Coronary artery (tissue), 2 donors: ENCODE measurements around the gene TSSC4.

Experiments
- DNase-seq: peaks from one replicate; pipeline ENCODE4 v3.0.0-alpha.2; 2017; ENCODE audit warnings: low spot score
- H3K27ac ChIP-seq, 2 donors: fragments of 200-600 bp; sonication (generic); one replicate each; pipeline ENCODE4 v1.5.1; 2016 to 2019
- H3K4me3 ChIP-seq: fragments of 200-600 bp; sonication (generic); 2 replicates; pipeline ENCODE4 v1.5.1; 2016; ENCODE audit warnings: mild to moderate bottlenecking, moderate library complexity
- TF ChIP-seq, protein P1 (sequence below): fragments of 200-600 bp; sonication (generic); IDR thresholded peaks from one replicate; pipeline ENCODE4 v1.5.1; 2019; ENCODE audit warnings: antibody characterized with exemption

The TSSC4 gene

DNA sequence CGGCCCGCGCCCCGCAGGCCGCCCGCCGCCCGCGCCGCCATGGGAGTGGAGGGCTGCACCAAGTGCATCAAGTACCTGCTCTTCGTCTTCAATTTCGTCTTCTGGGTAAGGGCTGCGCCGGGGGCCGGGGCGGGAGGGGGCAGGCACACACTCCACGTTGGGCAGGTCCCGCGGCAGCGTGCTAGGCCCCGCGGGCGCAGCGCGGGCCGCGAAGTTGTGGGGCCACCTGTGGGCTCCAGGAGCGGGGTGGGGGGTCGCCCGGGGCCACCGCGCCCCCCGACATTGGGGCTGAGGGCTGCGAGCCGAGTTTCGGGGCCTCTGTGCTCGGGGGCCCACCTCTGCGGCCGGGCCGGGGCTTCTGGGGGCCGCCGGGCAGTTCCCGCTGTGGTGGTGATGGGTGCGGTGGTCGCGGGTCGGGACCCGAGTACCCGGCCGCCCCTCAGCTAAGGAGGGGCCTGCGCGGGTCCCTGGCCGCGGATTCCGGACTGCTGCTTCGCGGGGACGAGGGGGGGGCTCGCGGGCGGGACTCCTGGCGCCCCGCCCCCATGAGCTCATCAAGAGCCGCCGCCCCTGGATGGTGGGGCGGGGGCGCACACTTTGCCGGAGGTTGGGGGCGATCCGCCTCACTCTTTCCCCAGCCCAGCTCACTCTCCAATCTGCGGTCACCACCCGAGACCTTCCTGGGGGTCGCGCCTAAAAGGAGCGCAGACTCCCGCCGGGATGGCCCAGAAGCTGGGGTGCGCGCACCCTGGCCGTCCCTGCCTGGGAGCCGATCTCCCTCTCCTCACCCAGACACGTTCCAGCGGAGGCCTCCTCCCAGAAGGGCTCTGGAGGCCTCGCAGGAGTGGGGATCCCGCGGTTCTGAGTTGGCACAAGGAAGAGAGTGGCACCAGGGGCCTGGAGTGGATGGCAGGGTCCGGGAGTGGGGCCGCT is 22.8 kb upstream of the TSSC4 start:
- Histone ChIP-seq H3K27ac (peak overlapping the region; percentile 95 to 100), H3K4me3 (peak overlapping the region; percentile 84)
- TF ChIP-seq, protein P1, sequence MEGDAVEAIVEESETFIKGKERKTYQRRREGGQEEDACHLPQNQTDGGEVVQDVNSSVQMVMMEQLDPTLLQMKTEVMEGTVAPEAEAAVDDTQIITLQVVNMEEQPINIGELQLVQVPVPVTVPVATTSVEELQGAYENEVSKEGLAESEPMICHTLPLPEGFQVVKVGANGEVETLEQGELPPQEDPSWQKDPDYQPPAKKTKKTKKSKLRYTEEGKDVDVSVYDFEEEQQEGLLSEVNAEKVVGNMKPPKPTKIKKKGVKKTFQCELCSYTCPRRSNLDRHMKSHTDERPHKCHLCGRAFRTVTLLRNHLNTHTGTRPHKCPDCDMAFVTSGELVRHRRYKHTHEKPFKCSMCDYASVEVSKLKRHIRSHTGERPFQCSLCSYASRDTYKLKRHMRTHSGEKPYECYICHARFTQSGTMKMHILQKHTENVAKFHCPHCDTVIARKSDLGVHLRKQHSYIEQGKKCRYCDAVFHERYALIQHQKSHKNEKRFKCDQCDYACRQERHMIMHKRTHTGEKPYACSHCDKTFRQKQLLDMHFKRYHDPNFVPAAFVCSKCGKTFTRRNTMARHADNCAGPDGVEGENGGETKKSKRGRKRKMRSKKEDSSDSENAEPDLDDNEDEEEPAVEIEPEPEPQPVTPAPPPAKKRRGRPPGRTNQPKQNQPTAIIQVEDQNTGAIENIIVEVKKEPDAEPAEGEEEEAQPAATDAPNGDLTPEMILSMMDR = no peak
- DNase-seq = no peak

DNA sequence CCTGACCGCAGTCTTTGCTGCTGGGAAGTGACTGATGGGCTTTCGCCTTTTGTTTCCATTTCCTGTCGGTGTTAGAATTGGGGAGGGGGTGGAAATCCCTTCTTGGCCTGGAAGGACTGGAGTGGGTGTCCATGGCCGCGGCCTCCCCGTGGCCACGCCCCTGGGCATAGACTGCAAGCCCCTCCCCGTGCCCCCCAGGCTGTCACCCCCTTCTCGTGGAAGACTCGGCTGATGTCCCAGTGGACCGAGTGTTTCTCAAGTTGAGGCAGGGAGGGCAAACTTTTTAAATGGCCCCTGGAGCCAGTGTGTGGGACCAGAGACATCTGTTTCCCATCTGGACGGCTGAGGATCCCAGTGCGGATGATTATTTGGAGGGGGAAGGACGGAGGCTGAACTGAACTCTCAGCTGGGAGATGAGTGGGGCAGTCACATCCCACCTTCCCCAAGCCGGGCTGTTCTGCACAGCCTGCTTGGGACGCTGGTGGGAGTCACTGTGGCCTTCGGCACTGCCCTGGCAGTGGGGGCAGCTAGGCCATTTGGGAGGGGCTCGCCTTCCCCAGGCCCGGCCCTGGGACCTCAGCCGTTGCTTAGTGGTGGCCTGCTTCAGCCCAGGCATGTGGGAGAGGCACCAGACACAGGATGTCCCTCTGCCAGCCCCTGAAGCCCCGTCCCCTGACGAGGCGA is 21.9 kb upstream of the TSSC4 start:
- peak overlapping the region; percentile 84 for H3K4me3 ChIP-seq
- peak overlapping the region; percentile 95 to 100 for H3K27ac ChIP-seq
- TF ChIP-seq, protein P1 = no peak
- DNase-seq = no peak

DNA sequence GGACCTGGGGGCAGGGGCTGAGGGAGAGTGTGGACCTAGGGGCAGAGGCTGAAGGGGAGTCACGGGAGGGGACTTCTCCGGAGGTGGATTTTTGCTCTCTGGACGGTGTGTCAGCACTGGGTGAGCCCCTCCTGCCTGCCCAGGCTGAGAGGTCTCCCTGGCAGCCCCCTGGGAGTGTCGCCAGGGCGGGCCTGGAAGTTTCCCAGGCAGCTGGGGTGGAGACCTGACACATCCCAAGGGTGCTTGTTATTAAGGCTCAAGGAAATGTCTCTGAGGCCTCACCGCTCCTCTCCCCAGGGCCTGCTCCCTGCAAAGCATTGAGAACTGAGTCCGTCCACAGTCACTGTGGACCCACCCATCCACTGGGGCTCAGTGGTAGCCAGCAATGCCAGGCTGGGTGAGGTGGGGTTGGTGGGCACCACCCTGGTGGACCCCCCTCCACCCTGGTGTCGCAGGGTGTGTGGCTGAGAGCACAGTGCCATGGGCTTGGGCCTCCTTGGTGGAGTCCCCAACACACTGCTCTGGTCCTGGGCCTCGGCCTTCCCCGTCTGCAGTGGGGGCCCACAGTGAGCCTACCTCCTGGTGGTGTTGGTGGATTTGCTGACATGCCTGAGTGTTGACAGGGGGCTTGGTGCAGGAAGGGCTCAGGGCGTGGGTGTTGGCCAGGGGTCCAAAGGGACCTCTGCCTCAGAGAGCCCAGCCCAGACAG is 20.9 kb upstream of the TSSC4 start:
- DNase-seq = no peak
- peak overlapping the region; percentile 84 for H3K4me3 ChIP-seq
- TF ChIP-seq, protein P1 = no peak
- H3K27ac ChIP-seq = peak overlapping the region; percentile 95 to 100

DNA sequence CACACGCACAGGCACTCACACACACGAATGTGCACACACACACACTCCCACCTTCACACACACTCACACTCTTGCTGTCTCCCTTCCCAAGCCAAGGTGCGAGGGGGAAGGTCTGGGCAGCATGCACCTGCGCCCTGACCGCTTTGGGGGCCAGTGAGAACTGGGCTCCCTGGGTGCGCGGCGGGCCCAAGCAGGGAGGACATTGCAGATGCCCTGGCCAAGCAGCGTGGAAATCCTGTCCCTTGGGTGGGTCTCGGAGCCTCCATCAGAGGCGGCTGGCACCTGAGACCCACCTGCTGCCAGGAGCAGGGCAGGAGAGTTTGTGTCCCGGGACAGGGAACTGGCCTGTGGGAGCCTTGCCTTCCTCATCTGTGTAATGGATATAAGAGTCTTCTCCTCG is 20.2 kb upstream of the TSSC4 start:
- TF ChIP-seq, protein P1 = no peak
- DNase-seq = no peak
- Histone ChIP-seq H3K27ac (peak overlapping the region; percentile 95 to 100), H3K4me3 (peak overlapping the region; percentile 84)

DNA sequence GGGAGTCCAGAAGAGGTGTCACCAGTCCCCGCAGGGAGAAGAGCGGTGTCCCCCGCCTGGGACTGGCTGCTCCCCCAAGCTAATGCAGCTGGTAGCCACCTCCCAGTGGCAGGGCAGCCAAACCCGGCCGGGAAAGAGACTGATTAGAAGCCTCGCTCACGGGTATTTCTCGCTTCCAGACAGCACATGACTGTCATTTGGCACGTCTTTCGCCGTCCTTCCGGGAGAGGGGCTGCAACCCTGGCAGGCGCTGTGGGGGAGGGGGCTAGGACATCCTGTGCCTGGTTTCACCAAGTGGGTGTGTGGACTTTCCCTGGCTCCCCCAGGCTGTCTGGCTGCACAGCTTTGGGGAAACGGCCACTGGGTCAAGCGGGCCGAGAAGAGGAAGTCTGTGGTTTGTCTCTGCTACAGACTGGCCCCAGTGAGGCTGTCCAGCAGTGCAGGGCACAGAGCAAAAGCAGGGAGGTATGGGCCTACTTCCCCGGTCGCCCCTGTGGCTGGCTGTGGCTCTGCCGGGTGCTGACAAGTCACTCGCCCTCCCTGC is 19.7 kb upstream of the TSSC4 start:
- TF ChIP-seq, protein P1 = no peak
- DNase-seq = peak; percentile 80
- Histone ChIP-seq H3K4me3 (peak overlapping the region; percentile 84), H3K27ac (peak overlapping the region; percentile 95 to 100)

DNA sequence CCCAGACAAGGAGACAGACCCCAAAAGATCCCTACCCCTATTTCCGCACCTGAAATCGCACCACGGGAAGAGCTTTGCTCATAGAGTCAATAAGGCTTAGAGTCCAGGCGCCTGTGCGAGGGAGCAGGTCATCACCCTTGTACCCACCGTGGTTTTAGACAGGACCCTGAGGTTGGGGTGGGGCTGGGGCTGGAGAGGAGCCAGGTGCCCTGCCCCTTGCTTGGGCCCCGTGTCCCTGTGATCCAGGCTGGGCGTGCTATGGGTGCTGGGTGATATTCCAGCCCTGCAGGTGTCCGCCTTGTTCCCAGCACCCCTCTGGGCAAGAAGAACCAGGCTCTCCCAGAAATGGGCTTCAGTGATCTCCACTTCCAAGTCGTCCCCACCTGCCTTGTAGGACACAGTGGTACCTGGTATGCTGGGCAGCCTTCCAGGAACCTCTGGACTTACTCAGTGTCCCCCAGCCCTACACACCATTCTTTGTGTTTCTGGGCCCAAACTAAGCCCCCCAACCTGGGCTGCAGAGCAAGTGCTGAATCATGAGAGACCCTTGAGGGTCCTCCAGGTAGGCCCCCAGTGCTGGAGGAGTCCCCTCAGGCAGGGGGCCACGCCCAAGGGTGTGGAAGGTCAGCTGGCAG is 18.9 kb upstream of the TSSC4 start:
- DNase-seq = no peak
- TF ChIP-seq, protein P1 = no peak
- H3K4me3 ChIP-seq = peak overlapping the region; percentile 84
- H3K27ac ChIP-seq = peak overlapping the region; percentile 95 to 100
